RWPE2 (cell line): Measurements from ENCODE around the gene NKAIN4.

Source experiments
- ATAC-seq: fragments of 200-7000 bp; cut with Tn5 transposase; 3 replicates; pipeline ENCODE4 v1.9.1; 2021; ENCODE audit warnings: low read depth
- DNase-seq: peaks from one replicate; pipeline ENCODE4 v3.0.0-alpha.2; 2020; ENCODE audit warnings: low spot score
- H3K27ac ChIP-seq: fragments of 450-650 bp; 2 replicates; pipeline ENCODE4 v1.5.1; 2017; ENCODE audit warnings: mild to moderate bottlenecking; ENCODE audit not compliant: poor library complexity, severe bottlenecking
- H3K27me3 ChIP-seq: fragments of 250-450 bp; sonication (Bioruptor Pico); 2 replicates; pipeline ENCODE4 v1.5.1; 2021; ENCODE audit warnings: mild to moderate bottlenecking, moderate library complexity; ENCODE audit not compliant: insufficient read depth, poor library complexity, severe bottlenecking
- H3K36me3 ChIP-seq: fragments of 250-450 bp; sonication (Bioruptor Pico); 2 replicates; pipeline ENCODE4 v1.5.1; 2020; ENCODE audit warnings: low read depth, mild to moderate bottlenecking, moderate library complexity
- H3K4me1 ChIP-seq: fragments of 250-450 bp; sonication (Bioruptor Pico); 2 replicates; pipeline ENCODE4 v1.5.1; 2021; ENCODE audit warnings: mild to moderate bottlenecking, moderate library complexity; ENCODE audit not compliant: insufficient read depth, poor library complexity, severe bottlenecking
- H3K4me3 ChIP-seq: fragments of 250-450 bp; sonication (Bioruptor Pico); 2 replicates; pipeline ENCODE4 v1.5.1; 2021; ENCODE audit warnings: mild to moderate bottlenecking, moderate library complexity; ENCODE audit not compliant: severe bottlenecking
- H3K9me3 ChIP-seq: fragments of 250-450 bp; sonication (Bioruptor Pico); 2 replicates; pipeline ENCODE4 v1.5.1; 2021; ENCODE audit warnings: mild to moderate bottlenecking, moderate library complexity; ENCODE audit not compliant: severe bottlenecking
- CTCF ChIP-seq: fragments of 450-650 bp; IDR thresholded peaks from one replicate; pipeline ENCODE4 v1.5.1; 2017; ENCODE audit warnings: mild to moderate bottlenecking, moderate library complexity; ENCODE audit not compliant: poor library complexity, severe bottlenecking

The NKAIN4 gene

DNA sequence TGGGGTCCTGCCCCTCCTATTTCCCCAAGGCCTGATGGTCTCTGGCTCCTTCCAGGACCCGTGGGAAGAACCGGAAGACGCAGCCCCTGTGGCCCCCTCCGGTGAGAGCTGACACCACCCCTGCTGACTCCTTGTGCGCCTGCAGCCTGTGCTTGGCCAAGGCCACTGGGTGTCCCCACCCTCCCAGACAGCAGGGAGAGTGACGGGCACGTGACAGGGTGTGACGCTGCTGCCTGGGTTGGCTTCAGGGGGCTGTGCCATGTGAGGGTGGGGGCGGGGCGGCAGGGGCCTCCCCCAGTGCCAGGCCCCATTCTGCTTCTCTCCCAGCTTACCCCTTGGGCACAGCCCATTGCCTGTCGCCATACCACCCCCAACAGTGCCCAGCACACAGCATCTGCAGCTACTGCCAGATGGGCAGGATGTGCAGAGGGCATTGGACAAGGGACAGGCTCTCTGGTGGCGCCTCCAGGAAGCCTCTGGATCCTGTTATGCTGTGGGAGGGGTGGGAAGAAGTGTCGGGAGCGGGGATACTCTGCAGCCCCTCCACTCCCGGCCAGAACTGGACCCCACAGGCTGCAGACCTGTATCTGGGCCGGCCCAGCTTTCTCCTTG, 15.6 kb downstream of the NKAIN4 start:
- no peak overlapping the region for H3K4me3 ChIP-seq
- H3K9me3 ChIP-seq = no peaks in the 10 kb centered on the region
- H3K4me1 ChIP-seq = no peaks in the 10 kb centered on the region
- no peak overlapping the region for H3K27ac ChIP-seq
- ATAC-seq (no peak), DNase-seq (no peak)
- peaks cover 10% of the 10 kb centered on the region for H3K27me3 ChIP-seq
- peak; percentile 31 for TF ChIP-seq CTCF
- no peaks in the 10 kb centered on the region for H3K36me3 ChIP-seq

DNA sequence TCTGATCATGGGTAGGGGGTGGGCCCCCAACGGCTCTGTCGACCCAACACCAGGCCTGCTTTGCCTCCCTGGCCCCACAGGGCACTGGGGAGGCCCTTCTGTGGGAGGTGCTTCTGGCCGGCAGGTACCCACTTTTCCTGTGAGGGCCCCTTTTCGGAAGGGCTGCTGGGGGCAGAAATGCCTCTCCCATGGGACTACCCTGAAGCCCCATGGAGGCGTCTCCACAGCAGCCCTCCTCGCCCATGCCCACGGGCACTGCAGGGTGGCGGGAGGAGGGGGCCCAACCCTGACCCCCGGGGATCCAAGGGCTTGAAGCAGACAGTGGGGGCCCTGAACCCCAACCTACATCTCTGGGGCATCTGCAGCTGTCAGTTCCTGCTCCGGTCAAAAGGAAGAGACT, 16.2 kb downstream of the NKAIN4 start:
- no peak overlapping the region for H3K27ac ChIP-seq
- ATAC-seq = no peak
- DNase-seq = no peak

GRCh38 chr20:63236116-63236837, 18.0 kb downstream of the NKAIN4 start:
- DNase-seq = no peak
- no peak for TF ChIP-seq CTCF
- ATAC-seq = no peak
- H3K36me3 ChIP-seq = no peaks in the 10 kb centered on the region
- no peak overlapping the region for H3K4me3 ChIP-seq
- no peak overlapping the region for H3K27ac ChIP-seq
- no peaks in the 10 kb centered on the region for H3K9me3 ChIP-seq
- H3K27me3 ChIP-seq = peaks cover 1% of the 10 kb centered on the region
- peaks cover 5% of the 10 kb centered on the region for H3K4me1 ChIP-seq

More for the DNA sequence above, 16.2 kb downstream of the NKAIN4 start:
- Histone ChIP-seq H3K27me3 (peaks cover 10% of the 10 kb centered on the region), H3K9me3 (no peaks in the 10 kb centered on the region), H3K4me3 (no peak overlapping the region), H3K36me3 (no peaks in the 10 kb centered on the region), H3K4me1 (no peaks in the 10 kb centered on the region)
- no peak for TF ChIP-seq CTCF

GRCh38 chr20:63235399-63235983, 18.8 kb downstream of the NKAIN4 start, which contains the start of gene BIRC7:
Gene BIRC7, plus strand, starts transcription at chr20:63235905. Its CDS starts 192 bp downstream, at chr20:63236097.
- H3K27me3 ChIP-seq = no peaks in the 10 kb centered on the region
- ATAC-seq (no peak), DNase-seq (no peak)
- no peaks in the 10 kb centered on the region for H3K36me3 ChIP-seq
- TF ChIP-seq CTCF = no peak
- H3K9me3 ChIP-seq = no peaks in the 10 kb centered on the region
- no peak within 1 kb of the TSS for H3K4me3 ChIP-seq
- H3K27ac ChIP-seq = no peak within 1 kb of the TSS
- H3K4me1 ChIP-seq = peaks cover 5% of the 10 kb centered on the region
